M059J (cell line): ENCODE measurements around the gene ZNF764. TPM values are rescaled to one million over a fixed set of nuclear protein-coding genes. Genes with fewer than 3 reads are reported as not detected.
"Not testable (repeated sequence)": the region's sequence is repeated elsewhere in the genome, so short reads cannot be mapped to it uniquely, and the experiment has no call there.

ENCODE experiments used
- DNase-seq: peaks from one replicate; pipeline ENCODE4 v3.0.0-alpha.2; 2012; ENCODE audit warnings: low read depth
- total RNA-seq: library from RNA; depleted of rRNA; stranded (reverse); fragments of >200 nt; shearing (Covaris generic); gene quantifications from 2 replicates; pipeline ENCODE4 v1.2.3, GENCODE V29; 2014

Gene ZNF764
- total RNA-seq, 1 experiment from 2014 or later, result 9.4 TPM

DNA sequence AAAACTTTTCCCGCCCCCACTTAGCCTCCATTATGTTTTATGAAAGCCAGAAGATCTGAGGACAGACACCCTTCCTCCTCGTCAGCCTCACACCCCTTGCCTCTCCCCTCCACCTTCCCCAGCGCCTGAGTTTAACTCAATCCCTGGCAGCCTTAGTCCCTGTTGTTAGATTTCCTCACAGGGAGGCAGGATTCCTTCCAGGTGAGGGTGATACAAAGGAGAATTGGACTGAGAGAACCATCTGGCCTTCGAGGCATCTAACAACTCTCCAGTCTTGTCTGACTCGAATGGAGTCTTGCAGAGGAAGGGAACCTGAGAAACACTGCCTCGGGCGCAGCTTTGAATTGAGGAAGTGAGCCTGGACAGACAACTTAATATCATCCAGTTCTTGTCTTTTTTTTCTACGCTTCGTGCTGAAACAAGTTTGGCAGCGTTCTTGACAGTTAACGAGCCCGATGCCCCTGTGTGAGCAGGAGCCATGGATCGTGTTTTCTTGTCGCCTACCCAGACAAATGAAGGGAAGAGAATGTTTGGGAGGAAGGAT lies 30.5 kb downstream of the ZNF764 start:
- no peak for DNase-seq

DNA sequence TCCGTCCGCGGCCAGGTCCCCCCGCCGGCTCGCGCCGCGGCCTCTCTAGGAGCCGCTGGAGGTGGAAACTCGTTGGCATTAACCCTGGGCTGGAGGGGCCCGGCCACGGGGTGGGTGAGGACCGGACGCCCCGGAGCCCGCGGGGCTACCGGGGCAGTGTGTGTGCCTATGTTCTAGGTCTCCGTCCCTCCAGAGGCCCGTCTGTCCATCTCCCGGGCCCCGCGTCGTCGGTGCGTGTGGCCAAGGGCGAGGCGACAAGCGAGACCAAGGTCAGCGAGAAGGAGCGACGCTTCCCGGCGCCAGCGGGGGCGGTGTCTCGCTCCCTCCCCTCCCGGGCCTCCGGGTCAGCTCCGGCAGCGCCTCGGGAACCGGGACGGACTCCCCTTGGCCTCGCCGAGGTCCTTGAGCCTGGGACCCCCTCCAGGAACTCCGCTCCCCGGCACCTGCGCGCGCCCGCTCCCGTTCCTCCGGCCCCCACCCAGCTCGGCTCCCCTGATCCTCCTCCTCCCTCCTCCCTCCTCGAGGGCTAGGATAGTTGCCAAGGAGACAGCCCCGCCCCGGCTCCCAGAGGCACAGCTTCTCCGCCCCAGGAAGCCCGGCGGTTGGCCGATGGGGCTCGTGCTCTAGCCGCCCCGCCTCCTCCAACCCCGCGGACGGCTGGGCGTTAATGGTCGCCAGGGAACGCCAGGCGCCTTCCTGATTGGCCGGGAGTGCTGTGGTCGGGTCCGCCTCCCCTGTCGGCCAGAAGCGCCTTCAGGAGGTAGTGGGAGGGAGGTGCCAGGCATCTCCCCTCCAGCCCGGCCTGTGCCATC lies 31.1 kb downstream of the ZNF764 start:
- peak; percentile 98 for DNase-seq

DNA sequence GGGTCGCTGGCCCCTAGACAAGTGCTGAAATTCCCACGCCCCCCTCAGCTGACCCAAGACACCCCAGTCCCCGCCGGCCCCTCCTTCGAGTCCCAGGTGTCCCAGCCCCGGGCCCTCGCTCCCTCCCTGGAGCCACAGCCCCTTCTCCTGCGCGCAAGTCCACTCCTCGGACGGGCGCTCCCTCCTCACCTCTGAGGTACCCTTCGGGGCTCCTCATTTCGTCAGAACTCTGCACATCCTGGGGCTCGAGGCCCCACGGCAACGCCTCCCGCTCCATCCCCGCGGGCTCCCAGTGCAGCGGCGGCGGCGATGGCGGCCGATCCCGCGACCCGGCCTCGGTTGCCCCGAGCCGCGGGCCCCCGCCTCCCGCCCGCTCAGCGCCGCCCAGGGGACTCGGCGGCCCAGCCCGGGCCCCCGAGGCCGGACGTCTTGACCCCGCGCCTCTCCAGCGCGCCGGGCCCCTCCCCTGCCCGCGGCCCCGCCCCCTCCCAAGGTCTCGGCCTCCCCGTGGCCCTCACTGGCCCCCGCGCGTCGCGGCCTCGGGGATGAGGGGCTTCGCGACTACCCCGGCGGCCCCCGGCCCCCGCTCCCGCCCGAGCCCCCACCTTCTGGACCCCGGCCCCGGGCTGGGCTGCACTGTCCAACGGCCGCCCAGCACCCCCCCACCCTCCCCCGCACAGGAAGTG lies 31.9 kb downstream of the ZNF764 start, which contains the start of gene ZNF768:
TSS of gene ZNF768 (minus strand) at position 430 of the 686 bp plus-strand sequence. CDS start at position 277, 153 bp downstream.
- peak; percentile 26 for DNase-seq

DNA sequence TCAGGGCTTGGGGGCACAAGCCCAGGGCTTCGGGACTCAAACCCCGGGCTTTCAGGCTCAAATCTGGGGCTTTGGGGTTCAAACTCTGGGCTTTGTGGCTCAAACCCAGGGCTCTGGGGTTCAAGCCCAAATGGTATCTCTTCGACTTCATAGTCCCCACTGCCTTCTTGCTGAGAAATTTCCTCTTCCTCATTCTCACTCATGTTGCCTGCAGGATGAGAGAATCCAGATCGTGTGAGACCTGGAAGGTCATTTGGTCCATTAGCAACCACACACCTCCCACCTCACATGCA lies 32.4 kb downstream of the ZNF764 start:
- peak; percentile 25 for DNase-seq

DNA sequence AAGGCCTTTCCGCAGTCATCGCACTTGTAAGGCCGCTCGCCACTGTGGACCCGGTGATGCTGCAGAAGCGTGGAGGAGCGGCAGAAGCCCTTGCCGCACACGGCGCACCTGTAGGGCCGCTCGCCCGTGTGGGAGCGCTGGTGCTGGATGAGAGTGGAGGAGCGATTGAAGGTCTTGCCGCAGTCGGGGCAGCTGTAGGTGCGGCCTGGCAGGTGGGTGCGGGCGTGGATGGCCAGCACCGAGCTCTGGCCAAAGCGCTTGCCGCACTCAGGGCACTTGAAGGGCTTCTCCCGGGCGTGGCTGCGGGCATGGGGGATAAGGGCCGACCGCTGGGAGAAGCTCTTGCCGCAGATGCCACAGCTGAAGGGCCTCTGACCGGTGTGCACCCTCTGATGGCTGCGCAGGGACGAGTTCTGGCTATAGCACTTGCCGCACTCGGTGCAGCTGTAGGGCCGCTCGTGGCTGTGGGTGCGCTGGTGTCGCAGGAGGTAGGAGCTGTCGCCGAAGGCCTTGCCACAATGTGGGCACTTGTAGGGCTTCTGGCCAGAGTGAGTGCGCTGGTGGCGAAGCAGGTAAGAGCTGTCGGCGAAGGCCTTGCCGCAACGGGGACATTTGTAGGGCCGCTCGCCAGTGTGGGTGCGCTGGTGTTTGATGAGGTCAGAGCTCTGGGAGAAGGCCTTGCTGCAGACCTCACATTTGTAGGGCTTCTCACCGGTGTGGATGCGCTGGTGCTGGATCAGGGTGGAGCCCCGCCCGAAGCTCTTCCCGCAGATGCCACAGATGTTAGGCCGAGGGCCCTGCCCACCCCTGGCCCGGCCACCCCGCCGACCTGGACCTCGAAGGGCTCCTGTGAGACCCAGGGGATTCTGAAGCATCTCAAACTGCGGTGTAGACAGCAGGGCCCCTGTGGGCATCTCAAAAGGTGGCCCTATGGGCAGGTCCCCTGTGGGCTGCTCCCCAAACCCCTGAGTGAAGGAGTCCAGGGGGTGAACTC lies 33.3 kb downstream of the ZNF764 start:
- DNase-seq, result no peak

DNA sequence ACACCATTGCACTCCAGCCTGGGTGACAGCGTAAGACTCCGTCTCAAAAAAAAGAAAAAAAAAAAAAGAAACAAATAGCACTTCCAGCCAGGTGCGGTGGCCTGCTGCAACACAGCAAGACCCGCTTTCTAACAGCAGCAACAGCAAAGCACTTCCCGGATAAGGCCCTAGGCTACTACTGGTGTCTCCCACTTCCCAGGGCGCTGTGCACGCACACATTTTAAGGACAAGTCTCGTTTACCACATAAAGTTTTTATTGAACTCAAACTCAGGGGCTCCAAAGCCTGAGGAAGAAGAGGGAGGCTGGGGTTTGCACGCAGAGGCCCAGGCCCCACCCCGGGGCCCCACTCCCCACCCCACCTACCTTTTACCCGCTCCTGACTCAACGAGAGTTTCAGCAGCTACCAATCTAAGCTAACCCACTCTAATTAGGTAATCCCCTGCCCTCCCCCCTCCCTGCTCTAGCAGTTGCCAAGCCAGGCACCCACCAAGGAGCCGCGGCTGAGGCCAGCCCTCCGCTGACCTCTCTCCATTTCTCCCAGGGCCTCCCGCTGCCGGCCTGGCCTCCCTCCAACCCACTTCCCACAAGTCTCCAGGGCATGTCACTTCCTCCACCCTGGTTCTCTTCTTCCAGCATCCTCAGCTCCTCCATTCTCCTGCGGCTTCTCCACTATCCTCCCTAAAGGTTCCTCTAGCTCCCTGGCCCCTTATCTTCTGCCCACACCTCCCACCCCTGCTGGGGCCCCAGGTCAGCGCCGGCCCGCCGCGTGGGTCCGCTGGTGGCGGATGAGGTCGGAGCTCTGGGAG lies 34.2 kb downstream of the ZNF764 start:
- DNase-seq, result peak; percentile 14

DNA sequence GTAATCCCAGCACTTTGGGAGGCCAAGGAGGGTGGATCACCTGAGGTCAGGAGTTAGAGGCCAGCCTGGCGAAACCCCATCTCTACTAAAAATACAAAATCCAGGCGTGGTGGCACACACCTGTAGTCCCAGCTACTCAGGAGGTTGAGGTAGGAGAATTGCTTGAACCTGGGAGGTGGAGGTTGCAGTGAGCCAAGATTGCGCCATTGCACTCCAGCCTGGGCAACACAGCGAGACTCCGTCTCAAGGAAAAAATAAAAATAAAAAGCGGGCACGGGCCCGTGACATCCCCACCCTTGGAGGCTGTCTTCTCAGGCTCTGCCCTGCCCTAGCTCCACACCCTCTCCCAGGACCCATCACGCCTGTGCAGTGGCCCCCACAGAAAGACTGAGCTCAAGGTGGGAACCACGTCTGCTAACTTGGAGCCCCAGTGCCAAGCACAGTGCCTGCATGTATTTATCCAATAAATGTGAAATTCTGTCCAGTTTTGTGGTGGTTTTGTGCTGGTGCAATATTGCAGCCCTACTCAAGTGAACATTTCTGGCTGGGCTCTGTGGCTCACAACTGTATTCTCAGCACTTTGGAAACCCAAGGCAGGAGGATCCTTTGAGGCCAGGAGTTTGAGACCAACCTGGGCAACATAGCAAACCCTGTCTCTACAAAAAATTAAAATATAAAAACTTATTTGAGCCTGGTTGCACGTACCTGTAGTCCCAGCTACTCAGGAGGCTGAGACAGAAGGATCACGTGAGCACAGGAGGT lies 35.3 kb downstream of the ZNF764 start:
- not testable (repeated sequence) for DNase-seq

DNA sequence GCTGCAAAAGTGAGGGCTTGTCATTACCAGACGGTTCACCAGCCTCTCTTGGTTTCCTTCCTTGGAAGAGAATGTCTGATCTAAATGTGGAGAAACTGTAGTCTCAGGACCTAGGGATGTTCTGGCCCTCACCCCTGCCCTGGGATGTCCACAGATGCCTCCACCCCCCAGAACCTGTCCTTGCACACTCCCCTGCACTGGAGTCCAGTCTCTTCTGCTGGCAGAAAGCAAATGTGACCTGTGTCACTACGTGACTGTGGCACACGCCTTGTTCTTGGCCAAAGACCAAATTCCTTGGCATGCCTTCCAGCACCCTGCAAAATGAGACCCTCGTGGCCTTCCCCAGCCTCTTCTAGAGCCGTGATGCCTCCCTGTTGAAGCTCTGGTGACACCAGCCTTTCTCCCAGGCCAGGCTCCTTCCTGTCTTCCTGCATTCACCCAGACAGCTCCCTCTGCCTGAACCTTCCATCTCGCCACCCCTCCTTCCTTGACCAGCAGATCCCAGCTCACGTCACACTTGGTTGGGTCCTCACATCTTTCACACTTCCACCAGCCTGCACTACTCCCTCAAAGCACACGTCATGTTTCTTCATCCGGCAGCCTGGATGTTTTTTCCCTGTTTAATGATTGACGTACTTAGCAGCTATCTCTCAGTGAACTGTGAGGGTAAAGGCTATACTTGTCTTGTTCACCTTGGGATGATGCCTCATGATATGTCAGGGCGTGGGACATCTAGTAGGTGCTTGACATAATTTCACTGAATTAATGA lies 36.1 kb downstream of the ZNF764 start:
- DNase-seq, result no peak

DNA sequence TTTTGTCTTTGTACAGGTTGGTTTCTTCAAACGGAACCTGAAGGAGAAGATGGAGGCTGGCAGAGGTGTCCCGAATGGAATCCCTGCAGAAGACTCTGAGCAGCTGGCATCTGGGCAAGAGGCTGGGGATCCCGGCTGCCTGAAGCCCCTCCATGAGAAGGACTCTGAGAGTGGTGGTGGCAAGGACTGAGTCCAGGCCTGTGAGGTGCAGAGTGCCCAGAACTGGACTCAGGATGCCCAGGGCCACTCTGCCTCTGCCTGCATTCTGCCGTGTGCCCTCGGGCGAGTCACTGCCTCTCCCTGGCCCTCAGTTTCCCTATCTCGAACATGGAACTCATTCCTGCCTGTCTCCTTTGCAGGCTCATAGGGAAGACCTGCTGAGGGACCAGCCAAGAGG lies 36.7 kb downstream of the ZNF764 start:
- no peak for DNase-seq

DNA sequence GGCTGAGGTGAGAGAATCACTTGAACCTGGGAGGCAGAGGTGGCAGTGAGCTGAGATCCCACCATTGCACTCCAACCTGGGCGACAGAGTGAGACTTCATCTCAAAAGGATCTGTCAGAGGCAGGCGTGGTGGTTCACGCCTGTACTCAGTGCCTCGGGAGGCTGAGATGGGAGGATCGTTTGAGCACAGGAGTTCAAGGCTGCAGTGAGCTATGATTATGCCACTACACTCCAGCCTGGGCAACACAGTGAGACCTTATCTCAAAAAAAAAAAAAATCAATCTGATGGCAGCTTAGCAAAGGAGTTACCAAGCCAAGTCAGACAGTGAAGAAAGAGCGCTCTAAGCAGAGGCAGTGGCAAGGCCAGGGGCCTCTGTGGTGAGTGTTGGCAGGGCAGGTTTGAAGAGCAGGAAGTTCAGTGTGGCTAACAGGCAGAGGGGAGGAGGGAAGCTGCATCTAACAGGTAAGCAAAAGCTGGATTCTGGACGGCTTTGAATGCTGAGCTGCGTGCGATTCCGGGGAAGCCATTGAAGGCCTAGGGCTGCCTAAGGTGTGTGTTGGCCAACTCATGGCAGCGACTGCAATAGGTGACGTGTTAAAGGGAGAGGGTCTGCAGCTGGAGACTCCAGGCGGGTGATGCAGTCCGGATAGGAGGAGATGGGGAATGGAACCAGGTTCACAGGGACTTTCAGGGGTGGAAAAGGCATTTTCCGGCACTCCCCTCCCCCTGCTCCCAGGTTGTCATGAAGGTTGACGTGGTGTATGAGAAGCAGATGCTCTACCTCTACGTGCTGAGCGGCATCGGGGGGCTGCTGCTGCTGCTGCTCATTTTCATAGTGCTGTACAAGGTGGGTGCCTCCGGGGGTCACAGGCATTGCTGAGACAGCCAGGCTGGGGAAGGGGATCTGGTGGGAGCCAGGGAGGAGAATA lies 38.8 kb downstream of the ZNF764 start:
- no peak for DNase-seq

DNA sequence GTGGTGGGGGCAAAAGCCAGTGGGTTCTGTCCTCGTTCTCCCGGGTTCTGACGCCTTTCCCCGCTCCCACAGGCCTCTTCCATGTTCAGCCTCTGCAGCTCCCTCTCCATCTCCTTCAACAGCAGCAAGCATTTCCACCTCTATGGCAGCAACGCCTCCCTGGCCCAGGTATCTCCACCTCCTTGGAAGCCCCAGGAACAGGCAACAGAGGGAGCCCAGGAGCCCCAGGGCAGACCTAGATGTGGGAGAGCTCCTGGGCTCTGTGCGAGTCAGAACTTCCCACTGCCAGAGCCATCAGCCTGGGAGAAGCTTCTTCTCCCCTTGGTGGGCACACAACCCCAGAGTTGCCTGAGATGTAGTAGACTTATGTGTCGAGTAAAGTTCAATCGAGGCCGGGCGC lies 39.6 kb downstream of the ZNF764 start:
- DNase-seq, result no peak

DNA sequence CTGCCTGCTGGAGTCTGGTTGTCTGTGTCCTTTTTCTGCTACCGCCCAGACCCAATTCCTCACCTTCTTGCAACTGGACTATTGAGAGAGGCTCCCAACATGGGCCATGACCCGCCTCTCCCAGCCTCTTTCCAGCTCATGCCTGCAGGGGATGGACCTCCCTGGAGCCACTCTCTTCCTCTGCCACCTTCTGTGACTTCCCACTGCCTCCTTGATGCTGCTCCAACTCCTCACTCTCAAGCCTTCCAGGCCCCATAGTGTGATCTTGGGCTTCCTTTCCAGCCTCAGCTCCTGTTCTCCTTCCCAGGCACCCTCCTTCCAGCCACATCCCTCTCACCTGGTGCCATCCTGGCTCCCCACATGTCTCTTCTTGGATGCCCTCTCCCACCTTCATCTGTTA lies 42.9 kb downstream of the ZNF764 start:
- DNase-seq, result no peak

DNA sequence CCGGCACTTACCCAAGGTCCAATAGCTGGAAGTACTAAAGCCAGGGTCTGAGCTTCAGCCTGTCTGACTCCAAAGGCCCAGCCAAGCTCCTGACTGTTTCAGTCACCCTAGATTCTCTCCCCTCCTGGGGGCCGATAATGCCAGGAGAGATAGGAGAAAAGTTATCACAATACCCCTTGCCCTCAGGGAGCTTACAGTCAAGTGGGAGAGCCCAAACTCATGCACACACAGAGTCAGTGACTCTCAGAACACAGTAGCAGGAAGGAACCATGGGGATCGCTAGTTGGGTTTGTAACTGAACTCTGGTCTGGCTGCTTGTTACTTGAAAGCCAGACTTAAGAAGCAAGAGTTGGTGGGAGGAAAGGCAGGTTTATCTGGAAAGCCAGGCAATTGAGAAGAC lies 46.7 kb downstream of the ZNF764 start:
- DNase-seq, result no peak

DNA sequence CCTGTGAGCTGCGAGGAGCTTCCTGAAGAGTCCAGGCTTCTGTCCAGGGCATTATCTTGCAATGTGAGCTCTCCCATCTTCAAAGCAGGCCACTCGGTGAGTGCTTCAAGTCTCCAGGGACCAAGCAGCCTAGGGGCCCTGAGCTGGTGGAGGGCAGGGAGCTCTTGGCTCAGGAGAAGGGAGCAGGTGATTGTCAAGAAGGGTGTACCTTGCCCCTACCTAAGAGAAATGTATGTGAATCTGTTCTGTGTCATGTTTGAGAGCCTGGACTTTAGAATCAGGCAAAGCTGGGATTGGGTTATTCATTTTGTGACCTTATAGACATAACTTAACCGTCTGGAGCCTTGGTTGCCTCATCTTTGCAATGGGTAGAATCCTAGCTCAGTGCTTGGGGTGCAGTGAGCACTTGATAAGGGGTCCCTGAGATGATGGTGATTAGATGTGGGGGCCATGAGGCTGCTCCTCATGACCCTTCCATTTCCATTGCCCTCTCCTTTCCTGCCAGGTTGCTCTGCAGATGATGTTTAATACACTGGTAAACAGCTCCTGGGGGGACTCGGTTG lies 47.7 kb downstream of the ZNF764 start:
- DNase-seq, result no peak

DNA sequence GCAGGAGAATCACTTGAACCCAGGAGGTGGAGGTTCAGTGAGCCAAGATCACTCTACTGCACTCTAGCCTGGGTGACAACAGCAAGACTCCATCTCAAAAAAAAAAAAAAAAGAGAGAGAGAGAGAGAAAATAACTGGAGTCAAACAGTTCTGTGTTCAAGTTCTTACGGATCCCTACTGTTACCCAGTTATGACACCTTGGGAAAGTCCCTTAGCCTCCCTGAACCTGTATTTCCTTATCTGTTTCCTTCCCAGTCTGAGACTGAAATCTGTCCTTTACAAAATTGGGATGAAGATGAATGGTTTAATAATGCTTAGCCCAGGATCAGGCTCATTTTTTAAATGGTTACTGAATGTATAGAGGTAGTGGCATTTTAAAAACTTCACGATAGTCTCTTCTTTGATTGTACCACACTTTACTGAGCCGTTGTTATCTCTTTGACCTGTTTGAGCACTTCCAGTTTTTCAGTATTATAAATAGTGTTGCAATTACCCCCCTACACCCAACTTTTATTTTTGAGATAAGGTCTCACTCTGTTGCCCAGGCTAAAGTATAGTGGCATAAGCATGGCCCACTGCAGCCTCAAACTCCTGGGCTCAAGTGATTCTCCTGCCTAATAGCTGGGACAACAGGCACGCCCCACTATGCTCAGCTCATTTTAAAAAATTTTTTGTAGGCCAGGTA lies 49.0 kb downstream of the ZNF764 start:
- DNase-seq, result no peak
